Measurements from ENCODE around the gene PKNOX1.
"Not testable (repeated sequence)": the region's sequence is repeated elsewhere in the genome, so short reads cannot be mapped to it uniquely, and the experiment has no call there.

Gene PKNOX1

DNA sequence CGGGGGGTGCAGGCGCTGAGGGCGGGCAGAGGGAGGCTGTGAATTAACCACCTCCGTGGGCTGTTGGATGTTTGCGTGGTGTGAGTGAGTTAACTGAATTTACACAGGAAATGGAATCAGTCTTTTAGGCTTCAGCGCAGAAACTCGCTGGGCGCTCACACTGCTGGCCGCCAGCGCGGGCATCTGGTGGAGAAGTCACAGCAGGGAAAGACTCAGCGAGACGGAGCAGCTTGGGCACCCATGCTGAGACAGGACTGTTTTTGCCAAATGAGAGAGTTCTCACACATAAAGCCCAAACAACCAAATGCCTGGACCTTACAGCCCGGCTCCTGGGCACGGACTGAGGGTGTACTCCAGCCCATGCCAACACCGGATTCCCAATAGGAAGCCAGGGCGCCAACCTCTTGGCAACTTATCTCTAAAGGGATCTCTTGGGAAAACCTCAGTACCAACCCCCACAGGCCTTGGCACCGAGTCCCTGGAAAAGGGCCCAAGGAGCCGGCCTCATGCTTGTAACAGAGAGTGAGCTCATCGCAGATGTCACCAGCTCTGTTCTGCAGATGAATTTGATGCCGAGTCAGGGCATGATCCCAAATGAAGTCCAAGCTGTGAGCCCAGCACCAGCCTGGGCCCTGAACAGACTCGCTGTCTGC, 90.0 kb downstream of the PKNOX1 start:
- not testable (repeated sequence) for DNase-seq

DNA sequence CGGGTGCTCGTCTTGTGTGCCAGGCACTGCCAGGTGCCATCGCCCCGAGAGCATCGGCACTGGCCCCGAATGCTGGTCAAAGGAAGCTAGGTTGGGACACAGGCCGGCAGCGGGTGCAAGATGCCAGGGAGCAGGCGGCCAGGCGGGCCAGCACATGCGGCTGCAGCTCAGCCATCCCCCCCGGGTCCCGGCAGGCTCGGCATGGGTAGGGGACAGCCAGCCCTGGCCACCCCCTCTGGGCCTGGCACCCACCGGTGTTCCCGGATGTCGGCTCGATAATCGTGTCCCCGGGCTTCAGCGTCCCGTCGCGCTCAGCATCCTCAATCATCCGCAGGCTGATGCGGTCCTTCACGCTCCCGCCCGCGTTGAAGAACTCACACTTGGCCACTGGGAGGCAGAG, 91.6 kb downstream of the PKNOX1 start:
- DNase-seq, result not testable (repeated sequence)

DNA sequence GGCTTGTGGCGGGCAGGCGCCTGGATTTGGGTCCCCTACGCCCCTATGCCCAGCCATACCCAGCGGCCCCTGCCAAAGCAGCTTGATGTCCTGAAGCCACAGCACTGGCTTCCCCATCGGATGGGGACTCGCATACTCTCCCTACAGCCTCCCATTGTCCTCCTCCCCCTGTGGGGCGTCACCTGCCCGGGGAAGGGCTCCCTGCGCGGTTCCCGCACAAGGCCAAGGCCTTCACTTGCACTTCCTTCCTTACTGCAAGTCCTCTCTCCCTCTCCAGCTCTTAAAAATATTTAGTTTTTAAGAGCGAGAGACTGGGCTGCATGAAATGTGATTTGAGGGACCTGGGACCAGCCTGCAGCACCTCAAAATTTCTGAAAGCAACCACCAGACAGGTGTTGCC, 92.3 kb downstream of the PKNOX1 start:
- not testable (repeated sequence) for DNase-seq

DNA sequence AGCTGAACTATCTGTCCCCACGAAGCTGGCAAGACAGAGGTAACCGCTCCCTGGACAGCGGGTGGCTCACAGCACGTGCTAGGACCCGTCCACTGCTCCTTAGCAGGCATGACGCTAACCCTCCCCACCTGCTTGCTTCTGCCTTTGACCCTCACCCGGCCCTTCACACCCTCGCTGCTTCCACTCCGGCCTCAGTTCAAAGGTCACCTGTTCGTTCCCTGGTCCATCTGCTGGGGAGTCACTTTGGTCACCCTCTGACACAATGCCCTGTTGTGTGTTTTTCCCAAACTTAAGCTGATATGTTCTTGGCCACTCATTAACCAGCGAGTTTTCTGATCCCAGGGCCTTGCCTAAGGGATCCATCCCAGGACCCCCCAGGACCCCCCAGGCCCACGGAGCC, 93.7 kb downstream of the PKNOX1 start:
- DNase-seq, result not testable (repeated sequence)

DNA sequence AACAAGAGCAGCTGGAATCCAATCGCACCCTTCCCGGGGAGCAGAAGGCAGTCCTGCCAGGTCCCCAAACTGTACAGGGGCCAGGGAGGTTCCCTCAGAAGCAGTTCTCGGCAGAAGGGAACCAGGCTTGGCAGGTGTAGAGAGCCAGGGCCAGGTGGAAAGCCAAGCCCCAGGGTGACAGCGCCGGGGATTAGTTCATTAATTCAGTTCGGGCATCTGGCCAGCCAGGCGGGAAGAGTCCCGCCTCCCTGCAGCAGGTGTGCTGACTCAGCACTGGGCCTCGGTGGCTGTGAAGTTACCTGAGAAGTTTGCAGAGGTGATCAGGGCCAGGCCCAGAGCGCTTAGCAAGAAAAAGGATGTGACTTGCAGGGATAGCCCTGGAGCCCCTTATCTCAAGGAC, 95.3 kb downstream of the PKNOX1 start:
- not testable (repeated sequence) for DNase-seq

DNA sequence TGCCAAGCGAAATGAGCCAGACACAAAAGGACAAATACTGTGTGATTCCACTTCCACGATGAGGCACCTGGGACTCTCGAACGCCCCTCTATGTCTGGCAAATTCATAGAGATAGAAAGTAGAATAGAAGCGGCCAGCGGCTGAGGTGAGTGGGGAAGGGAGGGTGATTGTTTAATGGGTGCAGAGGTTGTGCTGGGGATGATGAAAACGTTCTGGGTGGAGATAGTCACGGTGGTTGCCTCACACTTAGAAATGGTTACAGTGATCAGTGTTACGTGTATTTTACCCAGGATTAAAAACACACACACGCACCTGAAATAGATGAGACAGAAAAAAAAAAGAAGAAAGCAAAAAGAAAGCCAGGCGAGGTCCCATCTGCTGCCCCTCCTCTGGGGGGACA, 98.4 kb downstream of the PKNOX1 start:
- not testable (repeated sequence) for DNase-seq

DNA sequence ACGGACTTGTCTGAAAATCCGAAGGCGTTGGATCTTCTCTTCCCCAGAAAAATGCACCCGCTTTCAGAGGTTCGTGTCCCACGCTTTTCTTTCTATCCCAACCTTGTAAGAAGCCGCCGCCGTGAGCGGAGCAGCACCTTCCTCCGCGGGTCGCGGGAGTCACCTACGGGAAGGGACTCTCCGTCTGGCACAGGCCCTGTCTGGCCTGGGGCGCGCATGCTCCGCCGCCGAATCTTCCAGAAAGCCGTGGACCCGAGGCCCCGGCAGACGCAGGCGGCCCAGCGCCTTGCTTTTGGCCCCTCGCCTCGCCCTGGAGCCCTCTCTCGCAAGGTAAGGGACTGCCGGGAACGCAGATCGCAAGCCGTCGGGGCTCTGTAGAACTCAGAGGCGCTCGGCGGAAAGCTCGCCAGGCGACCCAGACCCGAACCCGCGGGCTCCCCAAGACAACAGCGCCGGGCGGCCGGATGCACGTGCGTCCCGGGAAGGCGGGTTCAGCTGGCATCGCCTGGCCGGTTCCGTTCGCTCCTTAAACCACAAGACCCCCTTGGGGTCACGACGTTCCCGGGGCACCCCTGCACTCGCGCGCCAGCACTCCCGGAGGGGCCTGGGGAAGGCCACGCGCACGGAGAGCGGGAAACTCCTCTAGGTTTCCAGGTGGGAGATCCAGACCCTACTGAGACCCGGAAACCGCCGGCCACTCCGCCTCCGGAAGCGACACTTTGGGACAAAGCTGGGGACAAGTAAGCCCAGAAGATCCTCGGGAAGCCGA, 100.2 kb downstream of the PKNOX1 start:
- DNase-seq, result not testable (repeated sequence)

DNA sequence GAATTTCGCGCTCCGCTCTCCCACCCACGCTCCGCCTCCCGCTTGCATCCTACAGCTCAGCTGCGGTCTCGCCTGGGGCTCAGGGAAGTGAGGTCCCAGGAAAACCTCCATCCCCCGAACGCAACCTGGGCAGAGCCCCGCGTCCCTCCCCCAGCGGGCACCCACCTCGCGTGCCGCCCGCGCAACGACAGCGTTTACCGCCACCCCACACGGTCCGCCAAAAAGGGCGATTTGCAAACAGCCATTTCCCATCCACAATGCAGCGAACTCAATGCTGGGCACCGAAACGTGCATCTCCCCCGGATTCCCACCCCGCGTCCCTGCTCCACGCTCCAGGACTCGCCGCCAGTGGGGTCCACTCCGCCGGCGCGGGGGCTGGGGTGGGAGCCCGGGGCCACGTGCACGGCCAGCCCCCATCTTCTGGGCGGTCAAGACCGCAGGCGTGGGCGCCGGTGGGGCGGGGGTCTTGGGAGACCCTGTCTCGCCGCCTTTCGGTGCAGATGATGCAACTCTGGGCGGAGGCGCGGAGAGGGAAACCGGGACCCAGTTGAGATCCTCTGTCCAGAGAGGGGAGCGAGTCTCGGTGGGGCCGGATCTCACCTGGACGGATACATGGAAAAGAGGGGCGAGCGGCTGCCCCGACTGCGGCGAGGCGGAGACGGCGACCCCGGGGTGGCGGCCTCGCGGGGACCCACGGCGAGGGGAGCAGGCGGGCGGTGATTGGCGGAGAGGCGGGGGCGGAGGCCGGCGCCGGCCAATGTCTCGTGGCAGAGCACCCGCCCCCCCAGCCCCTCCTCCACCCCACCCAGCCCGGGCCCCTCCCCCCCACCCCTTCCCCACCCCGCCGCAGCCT, 101.0 kb downstream of the PKNOX1 start, which contains the start of gene CBS:
Gene CBS (minus strand): TSS at position 666 of the 853 bp plus-strand sequence. CDS start 3,642 bp downstream, outside the sequence.
- not testable (repeated sequence) for DNase-seq

DNA sequence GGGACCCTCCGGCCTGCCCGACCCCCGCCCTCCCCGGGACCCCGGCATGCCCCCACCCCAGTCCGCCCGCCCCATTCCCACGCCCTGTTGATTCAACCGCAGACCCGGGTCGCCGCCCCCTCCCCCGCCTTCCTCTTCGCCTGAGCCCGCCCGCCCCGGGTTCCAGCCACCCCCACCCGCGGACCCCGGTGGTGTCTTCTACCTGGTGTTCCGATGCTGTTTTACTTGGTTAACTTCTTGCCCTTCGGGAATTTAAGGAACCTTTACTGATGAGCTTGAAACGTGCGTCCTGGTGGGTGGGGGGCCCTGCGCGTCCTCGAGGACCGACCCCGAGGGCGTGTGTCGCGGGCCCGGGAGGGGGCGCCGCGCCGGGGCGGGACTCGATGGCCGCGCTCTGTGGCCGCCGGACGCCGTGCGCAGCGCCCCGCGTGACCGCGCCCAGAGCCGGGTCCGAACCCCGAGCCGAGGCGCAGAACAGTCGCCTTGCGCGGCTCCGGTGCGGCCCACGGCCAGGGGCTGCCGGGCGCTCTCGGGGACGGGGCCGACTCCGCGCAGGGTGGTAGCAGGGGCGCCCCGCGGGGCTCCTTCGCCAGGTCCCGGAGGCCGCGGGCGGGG, 101.8 kb downstream of the PKNOX1 start:
- not testable (repeated sequence) for DNase-seq

DNA sequence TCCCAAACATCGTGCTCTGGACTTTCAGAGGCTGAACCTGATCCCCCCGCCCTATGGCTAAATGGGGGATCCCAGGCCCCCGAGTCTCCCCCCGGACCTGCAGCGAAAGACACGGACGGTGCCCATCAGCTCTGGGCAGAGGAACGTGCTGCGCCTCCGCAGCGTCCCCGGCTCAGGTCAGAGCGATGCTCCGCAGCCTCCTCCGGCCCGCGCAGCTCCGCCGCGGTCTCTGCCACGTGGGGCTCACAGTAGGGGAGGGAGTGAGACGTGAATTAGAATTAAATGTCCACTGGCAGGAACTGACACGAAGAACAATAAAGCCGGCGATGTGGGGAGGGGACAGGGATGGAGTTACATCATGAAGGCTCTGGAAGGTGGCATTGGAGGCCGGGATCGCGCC, 102.3 kb downstream of the PKNOX1 start:
- DNase-seq, result not testable (repeated sequence)

DNA sequence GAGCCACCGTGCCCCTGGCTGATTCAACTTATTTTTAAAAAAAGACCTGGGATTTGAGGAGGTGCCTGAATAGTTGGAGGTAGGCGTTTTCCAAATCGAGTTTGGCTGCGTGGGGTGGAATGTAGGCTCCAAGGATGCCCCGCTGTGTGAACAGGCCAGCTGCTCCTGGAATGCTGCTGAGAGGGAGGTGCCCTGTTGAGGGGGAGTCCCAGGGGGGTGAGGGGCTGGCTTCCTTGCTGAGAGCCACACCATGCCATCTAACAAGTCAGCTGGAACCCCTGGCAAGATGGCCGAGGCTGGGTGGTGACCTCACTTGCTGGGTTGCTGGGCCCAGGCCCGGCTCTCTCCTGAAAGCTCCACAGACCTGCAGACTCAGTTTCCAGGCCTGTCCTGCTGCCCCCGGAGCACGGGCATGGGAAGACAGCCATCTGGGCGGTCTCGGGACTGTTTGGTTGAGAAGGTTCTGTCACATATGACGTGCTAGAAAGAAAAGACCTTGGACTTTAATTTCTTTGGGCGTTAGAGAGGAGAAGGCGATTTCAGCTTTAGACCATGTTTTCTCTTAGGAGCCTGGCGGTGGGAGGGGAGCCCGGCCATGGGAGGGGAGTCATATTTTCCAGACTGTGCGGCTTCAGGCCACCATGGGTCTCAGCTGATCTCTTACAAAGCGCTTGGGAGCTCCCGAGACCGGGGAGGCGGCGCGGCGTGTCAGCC, 108.4 kb downstream of the PKNOX1 start:
- DNase-seq, result not testable (repeated sequence)

Data from NCI-H446 treated with DMSO at 0.1 percent for 48 hours (cell line).